Breast epithelium (tissue), 3 donors: ENCODE measurements around the gene GBA2.

Experiments used
- CTCF ChIP-seq, 3 donors: fragments of 450-650 bp; IDR thresholded peaks; one replicate each; pipeline ENCODE4 v1.5.1; 2016 to 2017; ENCODE audit warnings: antibody characterized with exemption in 3 of 3, mild to moderate bottlenecking in 3 of 3, moderate library complexity in 3 of 3
- POLR2A ChIP-seq: fragments of 450-650 bp; IDR thresholded peaks from one replicate; pipeline ENCODE4 v1.6.1; 2016; ENCODE audit warnings: antibody characterized with exemption, mild to moderate bottlenecking, moderate library complexity
- POLR2AphosphoS5 ChIP-seq, 3 donors: sonication (generic); formaldehyde crosslinking; IDR thresholded peaks; one replicate each; pipeline ENCODE4 v1.6.1; 2017; ENCODE audit warnings: antibody characterized with exemption in 3 of 3

- TF ChIP-seq POLR2AphosphoS5 (IDR thresholded peaks at IDR 0.05) (no peak), POLR2A (no peak), CTCF (IDR thresholded peaks at IDR 0.05) (no peak)
Measured at GRCh38 chr9:35687306-35687705, 61.7 kb downstream of the GBA2 start.
